ENCODE data around the gene OR2AK2.
A peak's percentile ranks its signal among the peaks of the same experiment; 100 is the strongest.

The OR2AK2 gene, protein sequence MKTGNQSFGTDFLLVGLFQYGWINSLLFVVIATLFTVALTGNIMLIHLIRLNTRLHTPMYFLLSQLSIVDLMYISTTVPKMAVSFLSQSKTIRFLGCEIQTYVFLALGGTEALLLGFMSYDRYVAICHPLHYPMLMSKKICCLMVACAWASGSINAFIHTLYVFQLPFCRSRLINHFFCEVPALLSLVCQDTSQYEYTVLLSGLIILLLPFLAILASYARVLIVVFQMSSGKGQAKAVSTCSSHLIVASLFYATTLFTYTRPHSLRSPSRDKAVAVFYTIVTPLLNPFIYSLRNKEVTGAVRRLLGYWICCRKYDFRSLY

DNA sequence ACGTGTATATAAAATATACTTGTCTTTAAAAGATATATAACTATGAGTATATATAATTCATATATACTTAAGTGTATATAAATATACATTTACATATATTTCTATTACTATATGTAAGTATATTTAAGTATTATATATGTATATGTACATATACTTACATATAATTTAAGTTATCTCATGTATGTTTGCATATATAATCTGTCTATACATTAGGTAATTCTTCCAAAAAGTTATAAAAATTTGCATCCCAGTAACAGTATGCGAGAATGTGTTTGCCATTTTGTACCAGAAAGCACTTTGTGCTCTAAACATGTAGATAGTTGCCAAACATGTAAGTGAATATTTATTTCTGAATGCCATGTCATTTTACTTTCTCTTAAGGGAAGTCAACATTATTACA lies at the start of gene OR2AK2:
Gene OR2AK2, plus strand, starts transcription at position 301 of the 400 bp plus-strand sequence. CDS start 144 bp downstream, outside the sequence.
- DNase-seq, result no peak

DNA sequence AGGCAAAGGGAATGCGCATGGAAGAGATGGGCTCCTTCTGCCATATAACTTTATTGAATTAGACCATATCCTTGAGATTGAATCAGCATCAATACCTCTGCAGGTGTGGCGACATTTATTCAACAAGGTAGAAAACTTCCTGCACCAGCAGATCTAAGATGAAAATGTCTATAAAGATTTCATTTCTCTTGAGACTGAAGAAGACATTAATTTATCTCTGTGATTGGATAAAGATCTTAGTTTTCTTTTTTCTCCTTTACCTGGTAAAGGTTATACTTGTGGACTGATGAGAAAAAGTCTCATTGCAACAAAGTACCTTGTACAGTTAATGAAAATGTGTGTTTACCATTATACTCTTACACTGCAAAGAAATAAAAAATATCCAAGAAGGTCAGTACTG lies 45.1 kb upstream of the OR2AK2 start, which contains the start of gene OR2T8:
Gene OR2T8, plus strand, starts transcription at position 301 of the 400 bp plus-strand sequence. CDS start 766 bp downstream, outside the sequence.
- no peak for DNase-seq

DNA sequence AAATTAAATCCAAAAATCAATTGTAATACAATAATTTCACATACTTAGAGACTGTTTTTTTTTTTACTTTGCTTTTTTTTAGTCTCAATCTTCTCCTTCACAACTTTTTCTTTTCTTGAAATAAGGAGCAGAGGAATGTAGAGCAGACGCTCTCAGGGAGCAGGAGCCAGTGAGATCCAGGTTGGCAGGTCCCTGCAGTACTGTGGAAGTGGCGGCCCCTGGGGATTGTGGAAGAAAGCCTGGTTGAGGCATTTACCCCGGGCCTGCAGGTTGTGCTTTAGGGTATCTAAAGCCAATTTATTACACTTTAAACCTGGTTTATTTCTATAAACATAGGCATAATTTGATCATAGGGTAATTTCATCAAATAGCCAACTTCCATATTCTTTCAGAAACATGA lies 41.1 kb upstream of the OR2AK2 start:
- no peak for DNase-seq

DNA sequence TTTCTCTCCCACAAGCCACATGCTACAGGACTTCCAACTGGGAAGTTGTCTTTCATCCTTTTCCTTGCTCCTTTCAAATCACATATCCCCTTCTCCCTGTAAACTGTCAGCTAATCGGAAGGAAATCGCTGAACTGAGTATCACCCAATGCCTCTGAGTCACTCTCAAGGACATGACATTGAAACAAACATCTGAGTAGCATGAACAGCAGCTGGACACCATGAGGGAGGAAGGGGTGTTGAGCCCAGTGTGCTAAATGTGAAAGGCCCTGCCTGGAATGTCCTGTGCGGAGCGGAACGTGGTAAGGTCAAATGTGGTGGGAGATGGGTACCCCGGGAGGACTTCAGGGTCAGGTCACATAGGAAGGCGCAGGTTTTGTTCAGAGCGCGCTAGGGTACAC lies 40.2 kb upstream of the OR2AK2 start, which contains the start of gene OR2AJ1:
Gene OR2AJ1, plus strand, starts transcription at position 22 of the 400 bp plus-strand sequence. CDS start 8,880 bp downstream, outside the sequence.
- no peak for DNase-seq

DNA sequence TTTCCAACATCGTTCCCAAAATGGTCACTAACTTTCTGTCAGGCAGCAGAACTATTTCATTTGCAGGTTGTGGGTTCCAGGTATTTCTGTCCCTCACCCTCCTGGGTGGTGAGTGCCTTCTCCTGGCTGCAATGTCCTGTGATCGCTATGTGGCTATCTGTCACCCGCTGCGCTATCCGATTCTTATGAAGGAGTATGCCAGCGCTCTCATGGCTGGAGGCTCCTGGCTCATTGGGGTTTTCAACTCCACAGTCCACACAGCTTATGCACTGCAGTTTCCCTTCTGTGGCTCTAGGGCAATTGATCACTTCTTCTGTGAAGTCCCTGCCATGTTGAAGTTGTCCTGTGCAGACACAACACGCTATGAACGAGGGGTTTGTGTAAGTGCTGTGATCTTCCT lies 31.0 kb upstream of the OR2AK2 start:
- DNase-seq, result no peak

DNA sequence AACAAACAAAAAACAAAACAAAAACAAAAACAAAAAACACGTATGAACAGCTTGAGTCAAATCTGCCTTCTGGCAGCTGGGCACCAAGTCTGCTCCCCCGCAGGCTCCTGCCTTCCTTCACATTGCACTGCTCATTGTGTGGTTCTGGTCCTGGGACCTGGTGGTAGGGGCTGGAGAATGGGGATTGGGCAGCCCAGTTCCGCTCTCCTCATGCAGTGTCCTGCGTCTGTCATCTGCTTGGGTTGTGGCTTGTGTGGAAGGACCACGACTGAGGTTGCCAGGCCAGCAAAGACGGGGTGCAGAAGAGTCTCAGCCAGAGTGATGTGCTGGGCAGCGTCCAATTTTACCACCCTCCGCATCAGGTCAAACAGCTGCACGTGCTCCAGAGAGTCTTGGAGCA lies 29.3 kb upstream of the OR2AK2 start:
- DNase-seq, result no peak

DNA sequence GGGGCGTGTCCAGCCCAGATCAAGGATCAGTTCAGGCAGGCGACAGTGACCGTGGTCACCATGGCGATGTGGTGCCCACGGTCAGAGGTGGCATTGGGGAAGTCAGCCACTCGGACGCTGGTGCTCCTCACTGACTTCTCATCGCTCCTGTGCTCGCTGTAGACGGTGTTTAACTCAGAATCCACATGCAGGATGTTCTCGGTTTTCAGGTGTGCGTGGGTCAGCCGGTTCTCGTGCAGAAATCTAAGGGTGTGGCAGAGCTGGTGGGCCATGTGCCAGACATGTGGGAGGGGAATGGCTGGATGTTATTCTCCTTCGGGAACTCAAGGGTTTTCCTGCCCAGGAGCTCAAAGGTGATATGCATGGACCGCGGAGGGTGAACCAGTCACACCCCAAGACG lies 28.6 kb upstream of the OR2AK2 start:
- no peak for DNase-seq

DNA sequence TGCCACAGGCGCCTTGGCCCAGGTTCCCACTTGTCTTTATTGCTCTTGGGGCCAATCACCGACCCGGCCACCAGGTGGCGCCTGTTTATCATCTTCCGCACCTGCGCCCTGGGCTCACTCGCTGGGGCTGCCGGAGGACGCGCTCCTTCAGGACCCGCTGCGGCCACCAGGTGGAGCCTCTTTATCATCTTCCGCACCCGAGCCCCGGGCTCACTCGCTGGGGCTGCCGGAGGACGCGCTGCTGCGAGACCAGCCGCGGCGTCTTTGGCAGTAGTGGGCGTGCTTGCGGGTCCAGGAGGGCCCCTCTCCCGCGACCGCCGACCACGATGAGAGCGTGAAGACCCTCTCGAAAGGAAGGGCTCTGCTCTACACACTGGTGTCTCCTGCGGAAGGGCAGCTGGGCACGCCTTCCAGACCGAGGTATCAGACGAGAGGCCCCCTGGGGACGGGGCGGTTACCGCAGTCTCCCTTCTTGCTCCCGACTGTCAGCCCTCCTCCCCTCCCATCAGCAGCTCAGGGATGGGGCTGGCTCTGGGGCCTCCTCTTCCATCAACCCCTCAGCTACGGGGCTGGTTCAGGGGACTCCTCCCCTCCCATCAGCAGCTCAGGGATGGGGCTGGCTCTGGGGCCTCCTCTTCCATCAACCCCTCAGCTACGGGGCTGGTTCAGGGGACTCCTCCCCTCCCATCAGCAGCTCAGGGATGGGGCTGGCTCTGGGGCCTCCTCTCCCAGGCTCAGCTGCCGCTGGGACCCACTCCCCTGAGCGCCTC lies 27.9 kb upstream of the OR2AK2 start:
- peak; percentile 71 for DNase-seq

DNA sequence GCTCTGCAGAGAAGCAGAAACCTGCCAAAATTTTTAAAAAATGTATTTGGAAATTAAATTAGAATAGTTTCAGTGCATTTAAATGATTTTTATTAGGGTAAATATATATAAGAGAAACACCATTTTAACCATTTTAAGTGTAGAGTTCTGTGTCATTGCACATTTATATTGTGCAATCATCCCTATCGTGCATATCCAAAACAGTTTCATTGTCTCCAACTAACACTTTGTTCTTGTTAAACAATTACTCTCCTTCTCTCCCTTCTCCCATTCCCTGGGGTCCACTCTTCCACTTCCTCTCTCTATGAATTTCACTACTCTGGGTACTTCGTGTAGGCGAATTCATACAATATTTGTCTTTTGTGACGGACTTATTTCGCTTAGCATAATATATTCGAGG lies 22.4 kb upstream of the OR2AK2 start:
- DNase-seq, result no peak

DNA sequence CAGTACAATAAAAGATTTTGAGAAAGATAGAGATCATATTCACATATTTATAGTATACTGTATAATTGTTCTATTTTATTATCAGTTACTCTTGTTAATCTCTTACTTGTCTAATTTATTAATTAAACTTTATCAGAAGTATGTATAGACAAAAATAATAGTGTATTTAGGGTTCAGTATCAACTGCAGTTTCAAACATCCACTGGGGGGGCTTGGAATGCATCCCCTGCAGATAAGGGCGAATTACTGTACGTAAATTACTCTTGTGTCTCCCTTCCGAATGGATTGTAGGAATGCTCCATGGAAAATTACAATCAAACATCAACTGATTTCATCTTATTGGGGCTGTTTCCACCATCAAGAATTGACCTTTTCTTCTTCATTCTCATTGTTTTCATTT lies 16.5 kb upstream of the OR2AK2 start, which contains the start of gene OR2L8:
Gene OR2L8, plus strand, starts transcription at position 301 of the 400 bp plus-strand sequence. Its CDS starts 0 bp downstream, at position 301.
- no peak for DNase-seq

DNA sequence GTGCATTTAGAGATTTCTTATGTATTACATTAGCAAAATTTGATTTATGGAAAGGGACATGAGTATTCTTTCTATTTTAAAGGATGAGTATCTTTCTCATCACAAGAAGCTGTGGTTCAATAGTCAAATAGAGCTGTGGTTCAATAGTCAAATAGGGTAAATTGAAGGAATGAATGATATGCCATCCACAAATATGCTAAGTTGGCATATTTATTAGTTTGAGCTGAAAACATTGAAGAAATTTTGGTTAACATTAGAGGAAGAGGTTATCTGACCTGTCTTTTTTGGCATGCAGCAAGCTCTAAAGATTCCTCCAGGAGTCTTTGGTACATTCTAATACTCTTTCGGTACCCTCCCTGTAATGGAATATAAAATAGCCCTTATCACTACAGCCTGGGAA lies 11.6 kb upstream of the OR2AK2 start:
- DNase-seq, result no peak

DNA sequence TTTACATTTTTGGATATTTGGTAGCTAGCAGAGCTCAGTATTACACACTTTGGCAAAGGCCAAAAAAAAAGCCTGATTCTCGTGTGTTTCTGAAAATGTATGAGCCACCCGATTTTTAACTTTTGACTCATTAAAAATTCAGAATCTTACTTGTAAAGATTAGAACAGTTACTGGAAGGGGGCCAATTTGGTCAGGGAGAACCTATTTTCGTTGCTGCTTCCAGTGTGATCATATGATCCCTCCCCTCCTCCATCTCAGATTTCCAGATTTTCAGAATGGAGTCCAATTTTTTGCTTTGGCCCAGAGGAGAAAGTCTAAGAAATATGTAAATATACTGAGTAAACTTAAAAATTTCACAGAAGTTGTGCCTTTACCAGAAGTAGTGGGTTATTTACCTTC lies 3.2 kb upstream of the OR2AK2 start:
- no peak for DNase-seq

DNA sequence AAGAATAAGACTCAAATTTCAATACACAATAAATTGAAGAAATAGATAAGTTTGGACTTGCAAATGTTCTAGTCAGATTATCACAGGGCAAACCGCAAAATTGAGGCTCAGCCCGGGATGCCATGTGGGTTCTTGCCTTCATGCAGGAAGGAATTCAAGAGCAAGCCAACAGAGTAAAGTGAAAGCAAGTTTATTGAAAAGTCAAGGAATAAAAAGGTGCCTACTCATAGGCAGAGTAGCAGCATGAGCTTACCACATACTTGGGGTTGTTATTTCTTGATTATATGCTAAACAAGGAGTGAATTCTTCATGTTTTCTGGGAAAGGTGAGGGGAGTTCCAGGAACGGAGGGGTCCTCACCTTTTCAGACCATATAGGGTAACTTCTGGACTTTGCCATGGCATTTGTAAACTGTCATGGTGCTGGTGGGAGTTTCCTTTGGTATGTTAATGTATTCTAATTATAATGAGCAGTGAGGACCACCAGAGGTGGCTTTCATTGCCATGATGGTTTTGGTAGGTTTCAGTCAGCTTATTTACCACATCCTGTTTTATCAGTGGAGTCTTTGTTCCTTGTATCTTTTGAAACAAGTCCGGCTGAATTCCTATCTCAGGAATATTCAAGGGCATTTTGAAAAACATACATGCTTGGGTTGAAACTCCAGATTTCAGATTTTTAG lies 2.0 kb upstream of the OR2AK2 start:
- no peak for DNase-seq

DNA sequence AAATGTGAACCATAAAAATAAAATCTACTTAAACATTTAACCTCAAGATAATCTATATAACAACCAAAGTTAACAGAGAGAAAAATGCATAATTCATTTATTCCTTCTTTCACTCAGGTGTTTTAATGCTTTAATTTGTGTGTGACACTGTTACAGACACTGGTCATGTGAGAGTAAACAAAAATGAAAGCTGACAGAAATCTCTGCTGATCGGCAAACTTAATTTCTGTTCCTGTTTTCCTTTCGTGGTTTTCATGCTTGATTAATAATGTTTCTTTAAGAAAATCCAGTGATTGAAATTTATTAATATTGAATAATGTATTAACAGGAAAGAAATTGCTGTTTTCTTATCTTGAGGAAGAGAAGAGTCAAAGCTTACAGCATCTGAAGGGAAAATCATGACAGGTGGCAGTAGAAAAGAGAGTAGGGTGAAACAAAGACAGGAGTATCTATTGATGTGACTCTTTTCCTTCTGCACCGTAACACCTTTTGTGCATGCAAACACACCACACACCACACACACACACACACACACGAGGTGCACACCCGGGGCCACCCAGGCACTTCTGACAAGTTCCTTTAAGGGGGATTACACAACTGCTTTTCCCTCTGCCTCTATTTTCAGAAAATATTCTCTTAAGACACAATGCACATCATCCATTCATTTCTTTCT lies 1.6 kb downstream of the OR2AK2 start:
- DNase-seq, result no peak

DNA sequence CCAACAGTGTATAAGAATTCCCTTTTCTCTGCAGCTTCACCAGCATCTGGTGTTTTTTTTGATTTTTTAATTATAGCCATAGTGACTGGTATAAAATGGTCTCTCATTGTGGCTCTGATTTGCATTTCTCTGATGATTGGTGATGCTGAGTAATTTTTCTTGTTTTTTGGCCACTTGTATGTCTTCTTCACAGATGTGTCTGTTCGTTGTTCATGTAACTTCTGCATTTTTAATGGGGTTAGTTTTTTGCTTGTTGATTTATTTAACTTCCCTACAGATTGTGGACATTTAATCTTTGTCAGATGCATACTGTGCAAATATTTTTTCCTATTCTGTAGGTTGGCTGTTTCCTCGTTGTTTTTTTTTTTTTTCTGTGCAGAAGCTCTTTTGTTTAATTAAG lies 28.0 kb downstream of the OR2AK2 start:
- no peak for DNase-seq

DNA sequence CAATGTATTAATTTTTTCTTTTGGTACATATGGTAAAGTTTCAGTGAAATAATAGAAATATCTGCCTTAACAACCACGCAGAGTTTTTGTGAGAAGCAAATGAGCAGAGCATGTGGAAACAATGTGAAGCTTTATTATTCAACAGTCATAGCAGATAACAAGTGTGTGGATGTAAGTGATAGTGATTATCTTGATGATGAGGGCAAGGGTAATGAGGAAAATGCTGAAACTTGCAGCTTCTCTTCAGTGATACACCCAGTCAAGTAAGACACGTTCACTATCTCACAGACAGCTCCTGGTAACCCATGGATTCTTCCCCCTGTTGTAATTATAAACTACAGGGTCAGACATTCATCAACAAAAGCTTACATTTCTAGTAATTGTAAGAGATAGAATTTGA lies 33.8 kb downstream of the OR2AK2 start:
- DNase-seq, result no peak

DNA sequence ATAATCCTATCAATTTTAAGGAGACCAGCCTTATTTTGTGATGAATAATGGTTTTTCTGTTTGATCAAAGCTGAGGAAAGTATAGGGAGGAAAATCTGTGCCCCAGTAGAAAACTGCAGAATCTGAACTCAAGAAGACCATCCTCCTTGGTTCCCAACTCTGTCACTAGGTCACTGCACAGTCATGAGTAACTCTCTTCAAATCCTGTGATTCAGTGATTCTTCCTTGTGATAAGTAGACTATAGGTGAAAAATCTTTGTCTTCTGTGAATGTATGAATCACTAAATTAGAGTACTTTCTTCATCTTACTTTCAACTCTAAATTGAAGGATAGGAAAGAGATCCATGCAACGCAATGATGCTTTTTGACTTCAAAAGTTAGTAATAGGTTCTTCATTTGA lies 35.1 kb downstream of the OR2AK2 start:
- DNase-seq, result no peak

DNA sequence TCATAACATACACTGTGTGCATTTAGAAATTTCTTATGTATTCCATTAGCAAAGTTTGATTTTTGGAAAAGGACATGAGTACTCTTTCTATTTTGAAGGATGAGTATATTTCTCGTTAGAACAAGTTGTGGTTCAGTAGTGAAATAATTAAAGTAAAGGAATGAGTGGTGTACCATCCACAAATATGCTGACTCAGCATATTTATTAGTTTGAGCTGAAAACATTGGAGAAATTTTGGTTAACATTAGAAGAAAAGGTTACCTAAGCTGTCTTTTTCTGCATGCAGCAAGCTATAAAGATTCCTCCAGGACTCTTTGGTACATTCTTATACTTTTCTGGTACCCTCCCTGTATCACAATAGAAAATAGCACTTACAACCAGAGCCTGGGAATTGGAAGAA lies 42.7 kb downstream of the OR2AK2 start:
- no peak for DNase-seq

DNA sequence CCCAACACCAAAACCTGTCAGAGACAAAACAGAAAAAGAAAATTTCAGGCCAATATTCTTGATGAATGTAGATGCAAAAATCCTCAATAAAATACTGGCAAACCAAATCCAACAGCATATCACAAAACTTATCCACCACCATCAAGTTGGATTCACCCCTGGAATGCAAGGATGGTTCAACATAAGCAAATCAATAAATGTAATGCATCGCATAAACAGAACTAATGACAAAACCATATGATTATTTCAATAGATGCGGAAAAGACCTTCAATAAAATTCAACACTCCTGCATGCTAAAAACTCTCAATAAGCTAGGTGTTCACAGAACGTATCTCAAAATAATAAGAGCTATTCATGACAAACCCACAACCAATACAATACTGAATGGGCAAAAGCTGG lies 44.6 kb downstream of the OR2AK2 start:
- no peak for DNase-seq

DNA sequence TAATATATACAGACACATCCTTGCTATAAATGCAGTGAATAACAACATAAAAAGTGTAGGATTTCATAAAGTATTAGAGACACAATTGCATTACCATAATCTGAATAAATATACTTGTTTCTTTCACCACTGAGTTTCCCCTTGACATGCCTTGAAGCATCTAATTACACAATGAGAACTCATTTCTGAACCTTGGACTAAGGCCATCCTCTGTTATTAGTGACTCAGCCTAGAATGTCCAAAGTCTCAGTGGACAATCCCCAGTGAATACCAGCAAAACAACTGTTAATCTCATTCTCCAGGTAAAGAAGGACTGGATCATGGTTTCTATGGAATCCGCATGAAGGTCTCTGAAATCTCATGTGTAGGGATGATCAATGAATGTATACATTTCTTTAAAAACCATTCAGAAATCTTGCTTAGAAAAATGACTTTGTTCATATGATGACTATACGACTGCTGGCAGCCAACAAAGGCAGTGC lies 48.2 kb downstream of the OR2AK2 start, which contains the start of gene OR2L5:
Gene OR2L5, plus strand, starts transcription at position 432 of the 482 bp plus-strand sequence. CDS start 8,288 bp downstream, outside the sequence.
- no peak for DNase-seq

DNA sequence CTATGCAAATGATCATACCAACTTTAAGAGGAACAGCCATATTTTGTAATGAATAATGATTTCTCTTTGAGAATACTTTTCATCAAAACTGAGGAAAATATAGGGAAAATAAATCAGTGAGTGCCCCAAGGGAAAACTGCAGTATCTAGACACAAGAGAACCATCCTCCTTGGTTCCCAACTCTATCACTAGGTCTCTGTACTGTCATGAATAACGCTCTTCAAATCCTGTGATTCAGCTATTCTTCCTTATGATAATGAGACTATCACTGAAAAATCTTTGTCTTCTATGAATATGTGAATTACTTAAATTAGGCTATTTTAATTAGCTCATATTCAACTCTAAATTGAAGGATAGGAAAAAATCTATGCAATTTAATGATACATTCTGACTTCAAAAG lies 50.8 kb downstream of the OR2AK2 start:
- no peak for DNase-seq
